ENCODE results near the gene SOHLH1. TPM values are rescaled to one million over a fixed set of nuclear protein-coding genes. Genes with fewer than 3 reads are reported as not detected.

Gene SOHLH1
- total RNA-seq, 1 experiment from 2014 or later: not detected

- Histone ChIP-seq H3K27me3 (ENCODE audit: low read length) (no peaks in the 10 kb centered on the region), H3K4me2 (ENCODE audit: low read length) (no peak overlapping the region), H2AFZ (ENCODE audit: low read length) (no peak overlapping the region), H3K9ac (ENCODE audit: low read length) (no peak overlapping the region), H3K9me3 (ENCODE audit: low read length) (no peaks in the 10 kb centered on the region), H3K27ac (ENCODE audit: low read length) (no peak overlapping the region), H4K20me1 (ENCODE audit: low read length) (no peaks in the 10 kb centered on the region), H3K4me1 (ENCODE audit: insufficient read depth, low read length) (no peaks in the 10 kb centered on the region), H3K36me3 (ENCODE audit: low read depth, low read length) (no peaks in the 10 kb centered on the region), H3K9me2 (replicated peaks; ENCODE audit: low read length) (no peaks in the 10 kb centered on the region), H3K79me2 (ENCODE audit: low read length) (no peaks in the 10 kb centered on the region), H3K4me3 (ENCODE audit: low read length) (no peak overlapping the region), H3F3A (ENCODE audit: low read length, unreplicated experiment) (no peaks in the 10 kb centered on the region)
- DNase-seq (peak; percentile 6), ATAC-seq (no peak)
- CTCF ChIA-PET: no interaction called here
- TF ChIP-seq EZH2 (IDR thresholded peaks at IDR 0.05; ENCODE audit: low read length, unreplicated experiment) (no peak), EZH2phosphoT487 (IDR thresholded peaks at IDR 0.05; ENCODE audit: borderline replicate concordance, low read length) (no peak)
- TF ChIP-seq, protein P1, sequence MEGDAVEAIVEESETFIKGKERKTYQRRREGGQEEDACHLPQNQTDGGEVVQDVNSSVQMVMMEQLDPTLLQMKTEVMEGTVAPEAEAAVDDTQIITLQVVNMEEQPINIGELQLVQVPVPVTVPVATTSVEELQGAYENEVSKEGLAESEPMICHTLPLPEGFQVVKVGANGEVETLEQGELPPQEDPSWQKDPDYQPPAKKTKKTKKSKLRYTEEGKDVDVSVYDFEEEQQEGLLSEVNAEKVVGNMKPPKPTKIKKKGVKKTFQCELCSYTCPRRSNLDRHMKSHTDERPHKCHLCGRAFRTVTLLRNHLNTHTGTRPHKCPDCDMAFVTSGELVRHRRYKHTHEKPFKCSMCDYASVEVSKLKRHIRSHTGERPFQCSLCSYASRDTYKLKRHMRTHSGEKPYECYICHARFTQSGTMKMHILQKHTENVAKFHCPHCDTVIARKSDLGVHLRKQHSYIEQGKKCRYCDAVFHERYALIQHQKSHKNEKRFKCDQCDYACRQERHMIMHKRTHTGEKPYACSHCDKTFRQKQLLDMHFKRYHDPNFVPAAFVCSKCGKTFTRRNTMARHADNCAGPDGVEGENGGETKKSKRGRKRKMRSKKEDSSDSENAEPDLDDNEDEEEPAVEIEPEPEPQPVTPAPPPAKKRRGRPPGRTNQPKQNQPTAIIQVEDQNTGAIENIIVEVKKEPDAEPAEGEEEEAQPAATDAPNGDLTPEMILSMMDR (conservative IDR thresholded peaks at IDR 0.05; ENCODE audit: low read depth, low read length): no peak
- intact Hi-C loops (cut with micrococcal nuclease): no loop called here
- POLR2A ChIA-PET (ENCODE audit: unreplicated experiment): no interaction called here
- BruUV-seq (replicated peaks): no TSS peak
Measured at GRCh38 chr9:135736979-135737839, 37.9 kb upstream of the SOHLH1 start.

DNA sequence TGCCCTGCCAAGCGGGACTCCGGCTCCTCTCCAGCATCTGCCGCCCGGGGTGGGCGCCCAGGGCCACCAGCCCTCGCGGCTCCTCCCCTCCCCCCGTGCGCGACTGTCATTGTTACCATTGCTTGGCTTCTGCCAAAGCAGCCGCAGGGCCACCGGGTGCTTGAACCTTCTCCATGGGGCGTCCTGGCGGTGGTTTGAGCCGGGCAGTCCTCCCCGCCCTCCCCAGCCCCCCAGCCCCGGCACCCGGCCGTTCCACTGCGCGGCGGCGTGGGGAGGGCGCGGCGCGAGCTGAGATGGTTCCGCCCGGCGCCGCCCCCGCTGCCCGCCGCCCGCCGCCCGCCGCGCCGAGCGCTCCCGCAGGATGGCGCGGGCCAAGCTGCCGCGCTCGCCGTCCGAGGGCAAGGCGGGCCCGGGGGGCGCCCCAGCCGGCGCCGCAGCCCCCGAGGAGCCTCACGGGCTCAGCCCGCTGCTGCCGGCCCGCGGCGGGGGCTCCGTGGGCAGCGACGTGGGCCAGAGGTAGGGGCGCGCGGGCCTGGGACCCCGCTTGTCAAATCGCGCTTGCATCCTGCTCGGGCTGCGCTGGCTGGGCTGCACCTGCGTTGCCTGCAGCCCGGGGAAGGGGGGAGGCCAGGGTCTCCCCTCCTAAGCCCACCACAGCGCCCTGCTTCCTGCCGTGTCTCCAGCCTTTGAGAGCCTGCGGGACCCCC is 37.1 kb upstream of the SOHLH1 start:
- Histone ChIP-seq H3K36me3 (ENCODE audit: low read depth, low read length) (no peaks in the 10 kb centered on the region), H3K79me2 (ENCODE audit: low read length) (no peaks in the 10 kb centered on the region), H4K20me1 (ENCODE audit: low read length) (no peaks in the 10 kb centered on the region), H3K9me2 (replicated peaks; ENCODE audit: low read length) (no peaks in the 10 kb centered on the region), H3K4me3 (ENCODE audit: low read length) (no peak overlapping the region), H3K9ac (ENCODE audit: low read length) (no peak overlapping the region), H3K9me3 (ENCODE audit: low read length) (no peaks in the 10 kb centered on the region), H3K27me3 (ENCODE audit: low read length) (no peaks in the 10 kb centered on the region), H3K4me1 (ENCODE audit: insufficient read depth, low read length) (no peaks in the 10 kb centered on the region), H3F3A (ENCODE audit: low read length, unreplicated experiment) (no peaks in the 10 kb centered on the region), H3K4me2 (ENCODE audit: low read length) (no peak overlapping the region), H3K27ac (ENCODE audit: low read length) (no peak overlapping the region), H2AFZ (ENCODE audit: low read length) (no peak overlapping the region)
- no peak for TF ChIP-seq EZH2phosphoT487 (IDR thresholded peaks at IDR 0.05; ENCODE audit: borderline replicate concordance, low read length)
- TF ChIP-seq EZH2 (IDR thresholded peaks at IDR 0.05; ENCODE audit: low read length, unreplicated experiment): no peak
- TF ChIP-seq, protein P1 (conservative IDR thresholded peaks at IDR 0.05; ENCODE audit: low read depth, low read length): no peak
- POLR2A ChIA-PET (ENCODE audit: unreplicated experiment): no interaction called here
- no peak for ATAC-seq
- BruUV-seq (replicated peaks): no TSS peak
- CTCF ChIA-PET: no interaction called here
- intact Hi-C loops (cut with micrococcal nuclease): no loop called here
- no peak for DNase-seq
